Hepatic stellate cell (primary cell): ENCODE data around the gene FIG4.
A peak's percentile ranks its signal among the peaks of the same experiment; 100 is the strongest.
"Not testable (repeated sequence)": the region's sequence is repeated elsewhere in the genome, so short reads cannot be mapped to it uniquely, and the experiment has no call there.

Experiments
- DNase-seq: peaks from one replicate; pipeline ENCODE4 v3.0.0; 2011; ENCODE audit warnings: low spot score

FIG4 gene

GRCh38 chr6:109702791-109703190, 11.7 kb downstream of the FIG4 start:
- DNase-seq: no peak

DNA sequence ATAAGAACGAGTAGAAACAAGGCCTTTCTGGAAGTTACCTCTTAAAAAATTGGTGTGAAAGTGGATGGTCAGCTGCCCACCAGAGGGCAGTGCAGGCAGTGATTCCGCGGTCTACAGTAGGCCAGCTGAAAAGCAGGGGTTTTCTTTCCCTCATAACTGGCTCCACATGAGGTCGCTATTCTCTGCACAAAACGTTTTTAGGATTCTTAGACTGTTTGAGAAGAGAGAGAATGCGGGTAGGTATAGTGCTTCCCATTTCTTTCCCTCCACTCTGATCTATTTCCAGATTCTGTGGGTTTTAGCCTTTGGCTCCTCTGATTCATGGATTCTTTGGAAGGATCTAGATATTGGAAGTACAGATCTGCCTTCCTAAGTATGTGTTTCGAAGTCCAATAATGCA, 14.2 kb downstream of the FIG4 start:
- peak; percentile 51 for DNase-seq

DNA sequence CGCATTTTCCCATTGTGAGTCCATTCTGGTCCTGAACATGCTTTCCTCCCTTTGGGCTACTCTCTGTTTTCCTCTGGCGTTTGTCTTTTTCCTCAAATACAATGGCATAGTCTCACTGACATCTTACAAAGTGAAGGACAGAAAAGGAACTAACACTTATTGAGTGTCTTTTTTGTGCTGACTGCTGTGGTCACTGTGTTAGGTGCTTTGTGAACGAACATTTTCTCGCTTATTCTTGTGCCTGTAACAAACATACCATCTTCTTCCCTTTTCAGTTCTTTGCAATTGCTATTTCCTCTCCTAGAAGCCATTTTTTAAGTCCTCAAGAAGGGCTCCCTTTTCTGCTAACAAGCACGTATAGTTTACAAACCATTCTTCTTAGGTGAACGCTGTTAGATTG, 15.4 kb downstream of the FIG4 start:
- DNase-seq: no peak

GRCh38 chr6:109708099-109708498, 17.0 kb downstream of the FIG4 start:
- not testable (repeated sequence) for DNase-seq

DNA sequence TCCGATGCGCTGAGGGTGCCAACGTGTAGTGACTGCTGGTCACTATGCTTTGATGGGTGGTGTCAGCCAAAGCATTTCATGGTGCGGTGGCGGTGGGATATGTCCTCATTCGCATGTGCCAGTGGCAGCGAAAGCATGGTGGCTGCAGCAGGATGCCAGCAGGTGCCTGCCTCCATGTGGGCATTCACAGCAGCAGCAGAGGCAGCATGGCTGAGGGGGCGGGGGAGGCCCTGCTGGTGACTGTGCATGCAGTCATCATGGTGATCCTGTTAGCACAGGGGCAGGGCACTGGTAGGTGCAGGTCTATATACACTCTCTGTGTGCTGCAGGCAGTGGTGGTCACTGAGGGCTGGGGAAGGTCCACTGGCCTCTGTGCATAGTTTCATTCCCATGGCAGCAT, 22.0 kb downstream of the FIG4 start:
- no peak for DNase-seq

- DNase-seq: no peak
Measured at GRCh38 chr6:109714166-109714565, 23.1 kb downstream of the FIG4 start.

DNA sequence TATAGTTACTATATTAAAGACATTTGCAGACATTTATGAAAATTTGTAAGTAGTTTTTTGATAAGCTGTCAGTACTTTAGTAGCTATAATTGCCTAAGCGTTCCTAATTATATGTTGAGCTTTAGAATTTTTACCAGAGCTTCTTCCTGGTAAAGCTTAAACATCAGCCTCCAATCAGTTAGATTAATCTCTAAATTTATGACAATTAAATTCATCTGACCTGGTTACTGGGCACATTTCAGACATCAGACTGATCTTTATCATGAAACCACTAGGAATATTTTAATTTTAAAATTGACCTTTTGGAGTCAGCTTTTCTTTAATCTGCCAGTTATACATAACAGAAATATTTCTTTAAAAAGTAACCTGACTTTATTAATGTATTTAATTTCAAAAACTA, 23.5 kb downstream of the FIG4 start:
- DNase-seq: no peak

DNA sequence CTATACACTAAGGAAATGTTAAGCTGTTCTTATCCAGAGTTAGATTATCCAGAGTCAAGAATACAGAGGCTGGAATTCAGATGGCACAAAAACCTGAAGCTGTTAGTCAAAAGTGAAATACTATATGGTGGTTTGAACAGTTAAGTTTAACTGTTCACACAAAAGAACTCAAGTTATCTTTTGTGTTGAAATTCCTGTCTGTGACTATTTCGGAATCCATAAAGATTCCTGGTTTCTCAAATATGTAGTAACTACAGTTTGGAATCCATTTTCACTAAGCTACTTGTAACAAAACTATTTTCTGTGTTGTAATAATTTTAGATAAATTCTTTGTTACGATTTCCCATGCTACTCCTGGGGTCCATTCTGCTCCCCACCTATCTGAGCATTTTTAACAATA, 24.5 kb downstream of the FIG4 start:
- no peak for DNase-seq

DNA sequence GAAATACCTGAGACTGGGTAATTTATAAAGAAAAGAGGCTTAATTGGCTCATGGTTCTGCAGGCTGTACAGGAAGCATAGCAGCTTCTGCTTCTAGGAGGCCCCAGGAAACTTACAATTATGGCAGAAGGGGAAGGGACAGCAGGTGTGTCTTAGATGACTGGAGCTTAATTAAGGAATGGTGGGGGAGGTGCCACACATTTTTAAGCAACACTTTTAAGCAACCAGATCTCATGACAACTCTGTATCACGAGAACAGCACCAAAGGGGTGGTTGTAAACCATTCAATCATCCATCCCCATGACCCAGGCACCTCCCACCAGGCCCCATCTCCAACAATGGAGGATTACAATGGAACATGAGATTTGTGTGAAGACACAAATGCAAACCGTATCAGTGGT, 26.9 kb downstream of the FIG4 start:
- DNase-seq: no peak

GRCh38 chr6:109718991-109719390, 27.9 kb downstream of the FIG4 start:
- DNase-seq: no peak

DNA sequence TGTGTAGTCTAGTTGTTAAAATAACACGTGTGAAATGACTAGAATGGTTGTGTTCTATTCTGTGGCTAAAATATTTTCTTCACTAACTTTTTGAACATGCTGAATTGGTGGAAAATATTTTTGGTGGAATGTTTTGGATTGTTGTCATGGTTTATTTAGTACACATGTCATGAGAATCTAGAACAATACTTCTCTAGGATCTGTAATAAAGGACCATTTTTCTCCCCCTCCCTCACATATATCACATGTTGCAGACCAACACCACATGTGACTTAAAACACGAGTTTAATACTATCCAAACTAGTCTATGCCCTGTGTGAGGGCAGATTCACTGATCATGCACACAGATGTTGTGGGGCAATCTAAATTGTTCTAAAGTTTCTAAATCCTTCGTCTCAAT, 29.2 kb downstream of the FIG4 start:
- DNase-seq: no peak

GRCh38 chr6:109722011-109722410, 30.9 kb downstream of the FIG4 start:
- DNase-seq: no peak

DNA sequence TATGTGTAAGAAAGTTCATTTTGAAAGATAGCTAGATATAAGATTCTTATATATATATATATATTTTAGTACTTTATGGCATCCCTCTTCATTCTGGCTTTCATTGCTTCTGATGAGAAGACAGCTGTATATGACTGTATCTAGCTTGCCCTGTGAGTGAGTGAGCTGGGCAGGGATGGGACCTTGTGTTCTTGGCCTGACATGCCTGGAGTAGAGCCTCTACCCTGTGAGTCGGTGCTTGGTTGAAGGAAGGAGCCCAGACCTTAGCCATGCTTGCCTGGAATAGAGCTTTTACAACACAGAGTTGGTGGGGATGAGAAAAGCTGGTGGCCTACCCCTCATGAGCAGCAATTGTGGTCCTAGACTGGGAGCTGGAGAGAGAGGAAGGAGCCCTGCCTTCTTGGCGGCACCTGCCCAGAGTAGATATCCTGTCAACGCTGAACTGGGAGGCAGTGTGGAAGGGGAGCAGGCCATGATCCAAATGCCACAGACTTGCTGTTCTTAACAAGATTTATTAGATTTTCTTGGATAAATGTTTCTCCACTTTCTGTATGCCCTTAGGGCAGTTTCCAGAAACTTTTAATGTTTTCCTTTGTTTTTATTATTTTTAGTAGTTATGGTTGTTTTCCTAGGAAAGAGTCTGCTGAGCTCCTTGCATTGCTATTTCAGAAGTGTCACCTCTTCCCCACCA, 31.6 kb downstream of the FIG4 start:
- DNase-seq: no peak

- not testable (repeated sequence) for DNase-seq
Measured at GRCh38 chr6:109725250-109725649, 34.2 kb downstream of the FIG4 start.

- DNase-seq: no peak
Measured at GRCh38 chr6:109736273-109737025, 45.4 kb downstream of the FIG4 start.

DNA sequence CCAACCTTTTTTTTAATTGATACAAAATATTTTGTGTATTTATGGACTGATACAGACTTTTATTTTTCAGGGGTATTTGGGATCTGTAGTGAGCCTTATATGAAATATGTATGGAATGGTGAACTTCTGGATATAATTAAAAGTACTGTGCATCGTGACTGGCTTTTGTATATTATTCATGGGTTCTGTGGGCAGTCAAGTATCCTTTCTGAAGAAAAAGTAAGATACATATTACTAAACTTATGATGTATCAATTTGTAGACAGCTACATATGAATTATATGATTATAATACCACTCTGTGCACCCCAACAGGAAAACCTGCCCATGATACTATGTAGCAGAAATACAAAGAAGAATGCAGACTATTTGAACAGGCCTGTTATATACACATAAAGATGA, 47.2 kb downstream of the FIG4 start:
- peak; percentile 7 for DNase-seq

DNA sequence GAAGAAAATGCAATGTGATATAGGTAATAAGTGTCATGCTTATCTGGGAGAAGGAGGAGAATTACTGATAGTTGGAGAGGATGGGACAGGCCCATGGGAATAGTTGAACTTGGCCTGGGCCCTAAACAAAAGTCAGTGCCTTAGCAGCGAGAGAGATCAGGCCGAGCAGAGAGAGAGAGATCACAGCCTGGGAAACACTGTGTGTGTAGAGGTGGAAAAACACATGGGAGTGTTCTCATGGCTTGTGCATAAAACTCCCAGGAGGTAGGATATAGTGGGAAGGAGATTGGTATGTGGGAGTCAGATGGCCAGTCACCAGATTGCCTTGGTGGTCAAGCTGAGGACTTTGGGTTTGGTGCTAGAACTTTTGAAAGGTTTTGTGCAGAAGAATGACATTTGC, 47.6 kb downstream of the FIG4 start:
- DNase-seq: peak; percentile 8

- no peak for DNase-seq
Measured at GRCh38 chr6:109739686-109740085, 48.6 kb downstream of the FIG4 start.

DNA sequence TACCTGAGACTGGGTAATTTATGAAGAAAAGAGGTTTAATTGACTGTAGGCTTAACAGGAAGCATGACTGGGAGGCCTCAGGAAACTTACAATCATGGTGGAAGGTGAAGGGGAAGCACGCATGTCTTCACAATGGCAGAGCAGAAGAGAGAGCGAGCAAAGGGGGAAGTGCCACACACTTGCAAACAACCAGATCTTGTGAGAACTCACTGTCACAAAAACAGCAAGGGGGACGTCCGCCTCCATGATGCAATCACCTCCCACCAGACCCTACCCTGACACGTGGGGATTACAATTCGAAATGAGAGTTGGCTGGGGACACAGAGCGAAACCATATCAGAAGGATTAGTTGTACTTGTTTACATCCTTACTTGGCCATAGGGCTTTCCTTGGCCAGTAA, 49.7 kb downstream of the FIG4 start:
- no peak for DNase-seq

- DNase-seq: peak; percentile 42
Measured at GRCh38 chr6:109743739-109744138, 52.6 kb downstream of the FIG4 start.

DNA sequence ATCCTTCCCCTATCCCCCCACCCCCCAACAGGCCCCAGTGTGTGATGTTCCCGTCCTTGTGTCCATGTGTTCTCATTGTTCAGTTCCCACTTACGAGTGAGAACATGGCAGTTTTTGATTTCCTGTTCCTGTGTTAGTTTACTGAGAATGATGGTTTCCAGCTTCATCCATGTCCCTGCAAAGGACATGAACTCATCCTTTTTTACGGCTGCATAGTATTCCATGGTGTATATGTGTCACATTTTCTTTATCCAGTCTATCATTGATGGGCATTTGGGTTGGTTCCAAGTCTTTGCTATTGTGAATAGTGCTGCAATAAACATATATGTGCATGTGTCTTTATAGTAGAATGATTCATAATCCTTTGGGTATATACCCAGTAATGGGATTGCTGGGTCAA, 53.7 kb downstream of the FIG4 start:
- not testable (repeated sequence) for DNase-seq

DNA sequence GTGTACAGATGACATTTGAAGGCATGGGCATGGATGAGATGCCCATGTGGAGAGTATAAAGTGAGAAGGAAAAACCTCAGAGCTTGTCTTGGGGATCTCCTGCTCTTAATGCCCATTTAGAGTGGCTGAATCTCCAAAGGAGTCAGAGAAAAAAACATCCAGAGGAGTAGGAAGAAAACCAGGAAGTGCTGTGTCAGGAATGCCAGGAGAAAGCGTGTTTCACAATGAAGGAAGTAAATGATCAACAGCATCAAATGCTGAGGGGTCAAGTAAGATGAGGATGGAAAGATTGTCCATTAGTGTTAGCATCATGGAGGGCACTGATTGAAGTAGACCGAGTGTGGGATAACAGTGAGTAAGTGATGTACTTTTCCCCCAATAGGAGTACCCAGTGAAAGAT, 56.1 kb downstream of the FIG4 start:
- DNase-seq: no peak

GRCh38 chr6:109759098-109759955, 68.2 kb downstream of the FIG4 start:
- DNase-seq: no peak
